H1 (cell line): ENCODE results near the gene EMP2. TPM values are rescaled to one million over a fixed set of nuclear protein-coding genes. Genes with fewer than 3 reads are reported as not detected.

Experiments used
- CBX8 ChIP-seq: fragments of 300-800, 300-1000 bp; sonication (generic); IDR thresholded peaks from 2 replicates; pipeline ENCODE4 v1.7.1; 2016; ENCODE audit warnings: low read depth, low read length, borderline replicate concordance
- CHD1 ChIP-seq: IDR thresholded peaks from 2 replicates; pipeline ENCODE4 v1.6.1; 2012; ENCODE audit warnings: low read depth, low read length, improper control_type of control experiment
- CHD7 ChIP-seq: fragments of 300-600 bp; sonication (generic); IDR thresholded peaks from 2 replicates; pipeline ENCODE4 v1.7.1; 2012; ENCODE audit warnings: low read length, moderate library complexity, mild to moderate bottlenecking, inconsistent platforms; ENCODE audit not compliant: insufficient replicate concordance
- CTCF ChIP-seq, 3 experiments: IDR thresholded peaks; 1 replicate in 2 of 3; 2 replicates in 1 of 3; pipeline versions ENCODE4 v1.5.1 to v1.6.1; 2011; ENCODE audit warnings: low read length in 3 of 3, mild to moderate bottlenecking in 3 of 3, inconsistent platforms in 2 of 3, low read depth in 1 of 3, moderate library complexity in 1 of 3; ENCODE audit not compliant: insufficient read depth in 1 of 3; ENCODE audit errors: control extremely low read depth in 1 of 3
- KDM4A ChIP-seq: IDR thresholded peaks from one replicate; pipeline ENCODE4 v1.7.1; 2012; ENCODE audit warnings: low read depth, mild to moderate bottlenecking, moderate library complexity, low read length, inconsistent platforms; ENCODE audit not compliant: severe bottlenecking
- POU5F1 ChIP-seq: IDR thresholded peaks from 2 replicates; pipeline ENCODE4 v1.6.1; 2011; ENCODE audit warnings: low read depth, mild to moderate bottlenecking, low read length, moderate library complexity
- SRF ChIP-seq: IDR thresholded peaks from 2 replicates; pipeline ENCODE4 v1.6.1; 2011; ENCODE audit warnings: mild to moderate bottlenecking, low read depth, low read length, moderate library complexity
- polyA plus RNA-seq, 7 experiments: library from polyadenylated mRNA; depleted of rRNA in 3 of 7; stranded (reverse) in 5 of 7; unstranded in 2 of 7; fragments of >200 nt in 5 of 7; fragments of 200-250 nt in 2 of 7; gene quantifications; 1 replicate in 5 of 7; 2 replicates in 1 of 7; 4 replicates in 1 of 7; pipeline versions ENCODE4 v1.2.1 to v1.2.3, GENCODE V29; 2011 to 2013; ENCODE audit warnings: missing spikeins in 2 of 7, mixed read lengths in 2 of 7
- total RNA-seq: library from RNA; stranded (reverse); fragmentation: NEBNext Ultra II Directional; extraction: Animal tissue kit (Norgen Biotek cat#: 25700); gene quantifications from 2 replicates; pipeline ENCODE4 v1.2.1, GENCODE V29; 2021

EMP2 gene
- total and polyA plus RNA-seq, 2 of the 8 experiments (the other 6 are each of a cell fraction or from before 2014, with no cell fraction given) = 22.6 to 23.3 TPM

GRCh38 chr16:10529895-10530669, 50.3 kb downstream of the EMP2 start (continued):
- TF ChIP-seq CTCF (IDR thresholded peaks at IDR 0.05; ENCODE audit: control extremely low read depth in 1 of 3, insufficient read depth in 1 of 3, low read depth in 1 of 3, low read length in 3 of 3) (no peak), KDM4A (no peak), SRF (no peak), CBX8 (no peak), POU5F1 (no peak), CHD7 (no peak), CHD1 (no peak)
